Measurements from ENCODE around the gene TAAR1. TPM values are rescaled to one million over a fixed set of nuclear protein-coding genes. Genes with fewer than 3 reads are reported as not detected.

The TAAR1 gene
- polyA plus RNA-seq, 1 of the 3 experiments (the other 2 are of a cell fraction), result not detected

- Histone ChIP-seq H3K27me3 (ENCODE audit: insufficient read depth) (no peaks in the 10 kb centered on the region; the same call in 1 of the 2 replicates), H3K27ac (ENCODE audit: low read depth in 2 of 2, low read length in 1 of 2) (no peak overlapping the region), H4K20me1 (ENCODE audit: insufficient read depth) (no peaks in the 10 kb centered on the region), H3K9me3 (no peaks in the 10 kb centered on the region), H3K4me1 (ENCODE audit: control insufficient read depth in 1 of 2, insufficient read depth in 2 of 2, low read depth in 1 of 2, low read length in 1 of 2) (no peaks in the 10 kb centered on the region), H3K79me2 (ENCODE audit: insufficient read depth) (no peaks in the 10 kb centered on the region), H3K9ac (no peak overlapping the region), H3K4me2 (no peak overlapping the region), H3F3A (replicated peaks; ENCODE audit: insufficient read depth) (no peaks in the 10 kb centered on the region), H3K9me2 (no peaks in the 10 kb centered on the region), H3K4me3 (ENCODE audit: low read depth in 2 of 2, low read length in 1 of 2) (no peak overlapping the region), H2AFZ (ENCODE audit: low read depth) (no peak overlapping the region), H3K36me3 (replicated peaks in 1 of 2; ENCODE audit: control insufficient read depth in 1 of 2, insufficient read depth in 2 of 2, low read length in 1 of 2) (no peaks in the 10 kb centered on the region)
- TF ChIP-seq GATA2 (CRISPR knock-in tag; IDR thresholded peaks at IDR 0.05) (no peak), USF2 (IDR thresholded peaks at IDR 0.05; ENCODE audit: borderline replicate concordance, low read depth, low read length) (no peak), IRF3 (IDR thresholded peaks at IDR 0.05; ENCODE audit: low read depth, low read length) (no peak), ZBTB33 (IDR thresholded peaks at IDR 0.05; ENCODE audit: borderline replicate concordance, low read depth) (no peak), NFIC (IDR thresholded peaks at IDR 0.05; ENCODE audit: borderline replicate concordance) (no peak), NRF1 (IDR thresholded peaks at IDR 0.05; ENCODE audit: low read depth, low read length) (no peak), MXI1 (IDR thresholded peaks at IDR 0.05; ENCODE audit: low read depth, low read length) (no peak), JUND (IDR thresholded peaks at IDR 0.05) (no peak), CTCF (IDR thresholded peaks at IDR 0.05) (no peak), REST (IDR thresholded peaks at IDR 0.05; ENCODE audit: low read depth, low read length) (no peak), GABPA (IDR thresholded peaks at IDR 0.05; ENCODE audit: low read depth) (no peak), RCOR1 (IDR thresholded peaks at IDR 0.05; ENCODE audit: low read length) (no peak), EZH2phosphoT487 (IDR thresholded peaks at IDR 0.05; ENCODE audit: borderline replicate concordance, low read depth) (no peak), RFX5 (IDR thresholded peaks at IDR 0.05; ENCODE audit: low read length) (no peak), EP300 (IDR thresholded peaks at IDR 0.05; ENCODE audit: borderline replicate concordance in 1 of 2, low read depth in 1 of 2, low read length in 1 of 2) (no peak), MEF2A (IDR thresholded peaks at IDR 0.05; ENCODE audit: borderline replicate concordance, low read depth) (no peak), USF1 (IDR thresholded peaks at IDR 0.05; ENCODE audit: borderline replicate concordance, low read depth) (no peak), FOXM1 (IDR thresholded peaks at IDR 0.05; ENCODE audit: low read depth) (no peak)
- ChIA-PET POLR2A (no interaction called here), CTCF (no interaction called here)
- 5% methylated on average over 3 of the region's 3 CpGs for WGBS (ENCODE audit: low lambda C conversion rate)
- DNase-seq, result no peak
These were observed 7.9 kb downstream of the TAAR1 start for GRCh38 chr6:132651062-132651461.
